Esophagus muscularis mucosa (tissue), 3 donors: Measurements from ENCODE around the gene NDUFV3.

ENCODE experiments used
- CTCF ChIP-seq, 3 experiments: fragments of 200-600 bp in 2 of 3; fragments of 450-650 bp in 1 of 3; sonication (generic) in 2 of 3; IDR thresholded peaks; one replicate each; pipeline ENCODE4 v1.5.1; 2017 to 2019; ENCODE audit warnings: antibody characterized with exemption in 3 of 3, mild to moderate bottlenecking in 2 of 3, moderate library complexity in 1 of 3
- POLR2A ChIP-seq: fragments of 450-650 bp; IDR thresholded peaks from one replicate; pipeline ENCODE4 v1.6.1; 2017; ENCODE audit warnings: antibody characterized with exemption, moderate library complexity, mild to moderate bottlenecking, low read depth

GRCh38 chr21:42861311-42861847, 31.7 kb upstream of the NDUFV3 start:
- TF ChIP-seq CTCF (IDR thresholded peaks at IDR 0.05) (no peak), POLR2A (no peak)
